Smooth muscle cell of the brain vasculature (primary cell): ENCODE data around the gene CCDC89.

Experiments
- DNase-seq: peaks from one replicate; pipeline ENCODE4 v3.0.0-alpha.2; 2012; ENCODE audit warnings: low read depth, low spot score

Gene CCDC89

GRCh38 chr11:85652786-85653447 is 33.1 kb downstream of the CCDC89 start:
- no peak for DNase-seq

GRCh38 chr11:85651118-85651517 is 34.9 kb downstream of the CCDC89 start:
- no peak for DNase-seq

GRCh38 chr11:85647604-85648299 is 38.2 kb downstream of the CCDC89 start, which contains the start of gene TMEM126A:
TSS of gene TMEM126A (plus strand) at chr11:85647967. CDS start at chr11:85650256, 2,289 bp downstream.
- peak; percentile 50 for DNase-seq

- no peak for DNase-seq
These were observed 38.9 kb downstream of the CCDC89 start for GRCh38 chr11:85647078-85647477.

GRCh38 chr11:85643191-85643614 is 42.8 kb downstream of the CCDC89 start:
- no peak for DNase-seq

GRCh38 chr11:85634747-85635146 is 51.2 kb downstream of the CCDC89 start:
- no peak for DNase-seq
